Middle frontal gyrus (tissue), 1 donor: ENCODE results near the gene SMLR1.
A peak's percentile ranks its signal among the peaks of the same experiment; 100 is the strongest.

ENCODE experiments used
- DNase-seq: peaks from one replicate; pipeline ENCODE4 v3.0.0-alpha.2; 2015; ENCODE audit warnings: low spot score; ENCODE audit errors: extremely low spot score

SMLR1 gene

GRCh38 chr6:130849594-130849993, 22.4 kb downstream of the SMLR1 start:
- no peak for DNase-seq

- no peak for DNase-seq
Measured at GRCh38 chr6:130851026-130851425, 23.8 kb downstream of the SMLR1 start.

DNA sequence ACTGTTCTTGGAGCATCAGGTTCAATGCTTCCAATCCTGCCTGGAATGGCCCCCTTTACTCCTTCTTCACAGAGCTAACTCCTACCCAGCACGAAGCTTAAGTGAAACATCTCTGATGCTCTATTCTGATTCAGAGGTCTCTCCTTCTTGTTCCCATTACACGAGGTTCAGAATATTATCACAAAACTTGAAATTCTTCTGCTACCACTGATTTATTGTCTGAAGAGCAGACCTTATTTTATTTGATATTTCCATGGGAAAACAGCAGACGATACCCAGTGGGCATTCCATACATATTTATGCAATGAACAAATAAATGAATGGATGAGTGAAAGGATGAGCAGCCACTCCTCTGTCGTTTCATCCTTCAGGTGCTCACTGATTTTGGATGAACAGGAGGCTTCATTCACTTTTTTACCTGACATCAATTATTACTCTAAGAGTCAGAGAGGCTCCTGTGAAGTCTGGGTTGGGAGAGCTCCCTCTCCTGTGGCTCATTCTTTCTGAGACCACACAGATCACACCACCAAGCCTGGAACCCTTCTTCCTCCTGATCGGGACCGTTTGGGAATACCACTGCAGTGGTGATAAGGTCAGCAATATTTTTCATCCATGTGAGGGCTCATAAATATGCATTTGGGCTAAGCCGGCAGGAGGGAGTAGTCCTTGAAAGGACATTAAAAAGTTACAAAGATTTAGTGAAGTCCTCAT, 25.8 kb downstream of the SMLR1 start:
- DNase-seq = no peak

DNA sequence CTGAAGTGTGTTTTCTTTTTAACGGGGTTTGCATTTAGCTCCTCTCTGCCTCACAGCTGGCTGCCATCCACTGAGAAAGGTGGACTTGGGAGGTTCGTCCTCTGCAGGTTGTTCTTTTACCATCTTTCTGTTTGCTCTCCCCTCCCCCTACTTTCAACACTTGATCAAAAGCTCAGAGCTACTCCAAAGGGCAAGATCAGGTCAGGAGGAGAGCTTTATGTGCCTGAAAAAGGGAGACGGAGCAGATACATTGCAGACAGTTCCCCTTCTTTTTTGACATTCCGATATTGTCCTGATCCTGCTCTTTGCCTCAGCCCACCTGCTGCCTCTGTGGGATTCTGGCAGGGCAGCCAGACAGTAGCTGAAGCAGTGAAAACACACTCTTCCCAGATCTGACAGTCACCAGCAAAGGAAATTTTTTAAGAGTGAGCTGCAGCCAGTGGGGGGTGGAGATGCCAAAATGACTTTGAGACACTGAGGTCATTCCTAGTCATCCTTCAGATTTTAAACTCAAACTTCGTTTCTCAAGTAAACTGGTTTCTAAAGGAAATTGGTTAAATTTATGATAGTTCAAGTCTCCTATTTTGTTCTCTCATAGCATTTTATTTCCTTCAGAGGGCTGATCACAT, 26.5 kb downstream of the SMLR1 start:
- no peak for DNase-seq

- DNase-seq = no peak
Measured at GRCh38 chr6:130858054-130858453, 30.8 kb downstream of the SMLR1 start.

- DNase-seq = no peak
Measured at GRCh38 chr6:130858498-130859160, 31.4 kb downstream of the SMLR1 start.

DNA sequence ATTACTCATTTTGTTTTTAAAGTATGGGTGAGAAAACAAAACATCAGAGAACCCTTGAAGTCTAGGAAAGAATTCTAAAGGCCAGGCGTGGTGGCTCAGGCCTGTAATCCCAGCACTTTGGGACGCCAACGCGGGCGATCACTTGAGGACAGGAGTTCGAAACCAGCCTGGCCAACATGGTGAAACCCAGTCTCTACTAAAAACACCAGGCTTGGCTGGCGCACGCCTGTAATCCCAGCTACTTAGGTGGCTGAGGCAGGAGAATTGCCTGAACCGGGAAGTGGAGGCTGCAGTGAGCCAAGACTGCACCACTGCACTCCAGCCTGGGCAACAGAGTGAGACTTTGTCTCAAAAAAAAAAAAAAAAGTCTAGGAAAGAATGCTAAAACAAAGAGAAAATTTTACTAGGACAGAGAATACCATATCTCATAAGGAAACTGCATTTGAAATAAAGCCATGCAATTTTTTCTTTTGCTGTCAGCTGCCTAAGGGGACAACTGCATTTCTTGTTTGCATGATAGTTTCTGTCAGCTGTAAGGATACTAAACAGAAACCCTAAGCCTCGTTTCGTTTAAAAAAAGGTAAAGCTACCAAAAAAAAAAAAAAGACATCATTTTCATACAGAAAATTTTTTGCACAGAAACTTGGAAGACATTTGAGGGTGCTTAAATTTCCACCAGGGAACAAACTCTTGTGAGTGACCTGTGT, 32.1 kb downstream of the SMLR1 start:
- no peak for DNase-seq

GRCh38 chr6:130862370-130862769, 35.2 kb downstream of the SMLR1 start:
- no peak for DNase-seq

GRCh38 chr6:130863415-130864230, 36.4 kb downstream of the SMLR1 start:
- no peak for DNase-seq

DNA sequence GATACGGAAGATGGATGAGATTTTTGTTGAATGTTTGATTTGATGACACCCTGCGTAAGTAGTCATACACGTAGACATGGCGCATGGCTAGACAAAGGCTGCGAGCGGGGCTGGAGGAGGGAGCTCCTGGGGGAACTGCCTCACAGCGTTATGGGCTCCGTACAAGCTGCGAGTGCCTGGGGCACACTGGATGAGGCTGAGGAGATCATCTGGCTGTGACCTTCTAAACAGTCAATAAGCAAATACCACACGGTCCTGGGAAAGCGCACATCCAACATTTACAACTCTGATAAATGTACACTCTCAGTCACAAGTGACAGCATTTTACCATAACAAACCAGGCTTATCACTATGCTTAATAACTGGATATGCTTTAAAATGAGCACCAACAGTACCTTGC, 37.1 kb downstream of the SMLR1 start:
- DNase-seq = no peak

GRCh38 chr6:130865793-130866192, 38.6 kb downstream of the SMLR1 start:
- no peak for DNase-seq

- no peak for DNase-seq
Measured at GRCh38 chr6:130869681-130870080, 42.5 kb downstream of the SMLR1 start.

GRCh38 chr6:130870179-130870880, 43.1 kb downstream of the SMLR1 start:
- no peak for DNase-seq

GRCh38 chr6:130872250-130873095, 45.3 kb downstream of the SMLR1 start:
- peak; percentile 37 for DNase-seq

DNA sequence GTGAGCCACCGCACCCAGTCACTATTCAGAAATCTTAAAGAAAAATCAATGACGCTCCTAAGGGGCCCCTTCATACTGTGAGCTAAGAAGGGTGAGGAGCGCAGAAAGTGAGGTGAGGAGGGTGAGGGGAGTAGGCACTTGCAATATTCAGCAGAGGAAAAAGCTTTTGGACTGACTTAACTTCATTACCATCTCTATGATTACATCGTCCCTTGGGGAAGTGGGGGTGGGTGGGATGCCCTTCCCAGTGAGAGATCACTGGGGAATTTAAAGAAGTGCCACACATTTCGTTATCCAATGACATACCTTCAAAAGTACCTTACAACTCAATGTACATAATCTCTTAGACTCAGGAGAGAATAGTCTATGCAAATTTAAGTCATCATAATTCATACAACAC, 46.5 kb downstream of the SMLR1 start:
- DNase-seq = no peak

GRCh38 chr6:130879826-130880225, 52.6 kb downstream of the SMLR1 start:
- no peak for DNase-seq

- DNase-seq = no peak
Measured at GRCh38 chr6:130882370-130882769, 55.2 kb downstream of the SMLR1 start.

GRCh38 chr6:130885392-130886192, 58.4 kb downstream of the SMLR1 start:
- peak; percentile 80 for DNase-seq
